ENCODE measurements around the gene MRPS5.

DNA sequence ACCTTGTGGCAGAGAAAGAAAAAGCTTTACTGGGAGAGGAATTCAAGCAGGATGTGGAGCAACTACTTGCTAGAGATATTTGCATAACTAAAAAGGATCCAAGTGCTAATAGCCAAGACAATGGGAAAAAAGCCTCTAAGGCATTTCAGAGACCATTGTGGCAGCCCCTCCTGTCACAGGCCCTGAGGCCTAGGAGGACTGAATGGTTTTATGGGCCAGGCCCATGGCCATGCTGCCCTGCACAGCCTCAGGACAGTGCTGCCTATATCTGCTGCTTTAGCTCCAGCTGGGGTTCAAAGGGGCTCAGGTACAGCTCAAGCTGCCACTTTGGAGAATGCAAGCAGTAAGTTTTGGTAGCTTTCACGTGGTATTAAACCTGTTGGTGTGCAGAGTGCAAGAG, 17.1 kb upstream of the MRPS5 start:
- TF ChIP-seq, protein P1, sequence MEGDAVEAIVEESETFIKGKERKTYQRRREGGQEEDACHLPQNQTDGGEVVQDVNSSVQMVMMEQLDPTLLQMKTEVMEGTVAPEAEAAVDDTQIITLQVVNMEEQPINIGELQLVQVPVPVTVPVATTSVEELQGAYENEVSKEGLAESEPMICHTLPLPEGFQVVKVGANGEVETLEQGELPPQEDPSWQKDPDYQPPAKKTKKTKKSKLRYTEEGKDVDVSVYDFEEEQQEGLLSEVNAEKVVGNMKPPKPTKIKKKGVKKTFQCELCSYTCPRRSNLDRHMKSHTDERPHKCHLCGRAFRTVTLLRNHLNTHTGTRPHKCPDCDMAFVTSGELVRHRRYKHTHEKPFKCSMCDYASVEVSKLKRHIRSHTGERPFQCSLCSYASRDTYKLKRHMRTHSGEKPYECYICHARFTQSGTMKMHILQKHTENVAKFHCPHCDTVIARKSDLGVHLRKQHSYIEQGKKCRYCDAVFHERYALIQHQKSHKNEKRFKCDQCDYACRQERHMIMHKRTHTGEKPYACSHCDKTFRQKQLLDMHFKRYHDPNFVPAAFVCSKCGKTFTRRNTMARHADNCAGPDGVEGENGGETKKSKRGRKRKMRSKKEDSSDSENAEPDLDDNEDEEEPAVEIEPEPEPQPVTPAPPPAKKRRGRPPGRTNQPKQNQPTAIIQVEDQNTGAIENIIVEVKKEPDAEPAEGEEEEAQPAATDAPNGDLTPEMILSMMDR (IDR thresholded peaks at IDR 0.05), result no peak
- no peak for TF ChIP-seq POLR2A (IDR thresholded peaks at IDR 0.05)

Data from right lobe of liver (tissue), 4 donors.